ENCODE measurements around the gene USB1. TPM values are rescaled to one million over a fixed set of nuclear protein-coding genes. Genes with fewer than 3 reads are reported as not detected.

USB1 gene
- total and polyA plus RNA-seq, 2 experiments from 2014 or later, result 18.2 to 47.7 TPM

DNA sequence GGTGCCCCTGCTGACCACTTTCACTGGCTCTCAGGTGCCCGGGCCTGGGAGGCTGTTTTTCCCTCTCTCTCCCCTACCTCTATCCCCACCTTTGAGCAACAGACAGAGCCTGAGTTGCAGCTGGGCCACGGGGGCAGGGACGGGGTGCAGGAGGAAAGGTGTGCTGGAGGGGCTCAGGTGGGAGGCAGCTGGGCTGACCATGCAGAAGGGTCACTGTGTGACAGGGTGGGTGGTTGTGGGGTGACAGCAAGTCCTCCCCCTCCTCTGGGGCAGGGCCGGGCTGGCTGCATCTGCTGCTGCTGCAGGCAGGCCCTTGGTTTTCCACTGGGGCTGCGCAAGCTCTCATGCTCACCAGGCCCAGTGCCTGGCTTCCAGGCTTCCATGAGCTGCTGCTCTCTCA, 7.3 kb upstream of the USB1 start:
- H3K36me3 ChIP-seq (replicated peaks; ENCODE audit: insufficient read depth, low read depth), result no peaks in the 10 kb centered on the region
- H3K27me3 ChIP-seq, result no peaks in the 10 kb centered on the region
- H3K4me1 ChIP-seq (ENCODE audit: insufficient read depth), result peaks cover 7% of the 10 kb centered on the region
- H3K4me2 ChIP-seq, result no peak overlapping the region
- no peak for DNase-seq (ENCODE audit: low spot score)
- no peaks in the 10 kb centered on the region for H3K9me2 ChIP-seq (replicated peaks; ENCODE audit: insufficient read depth)
- no peak overlapping the region for H2AFZ ChIP-seq
- no peaks in the 10 kb centered on the region for H3K9me3 ChIP-seq (ENCODE audit: low read depth)
- peaks cover 8% of the 10 kb centered on the region for H3K79me2 ChIP-seq
- no peak for TF ChIP-seq EZH2phosphoT487 (IDR thresholded peaks at IDR 0.05; ENCODE audit: low read depth, severe bottlenecking, unreplicated experiment)
- TF ChIP-seq, protein P1, sequence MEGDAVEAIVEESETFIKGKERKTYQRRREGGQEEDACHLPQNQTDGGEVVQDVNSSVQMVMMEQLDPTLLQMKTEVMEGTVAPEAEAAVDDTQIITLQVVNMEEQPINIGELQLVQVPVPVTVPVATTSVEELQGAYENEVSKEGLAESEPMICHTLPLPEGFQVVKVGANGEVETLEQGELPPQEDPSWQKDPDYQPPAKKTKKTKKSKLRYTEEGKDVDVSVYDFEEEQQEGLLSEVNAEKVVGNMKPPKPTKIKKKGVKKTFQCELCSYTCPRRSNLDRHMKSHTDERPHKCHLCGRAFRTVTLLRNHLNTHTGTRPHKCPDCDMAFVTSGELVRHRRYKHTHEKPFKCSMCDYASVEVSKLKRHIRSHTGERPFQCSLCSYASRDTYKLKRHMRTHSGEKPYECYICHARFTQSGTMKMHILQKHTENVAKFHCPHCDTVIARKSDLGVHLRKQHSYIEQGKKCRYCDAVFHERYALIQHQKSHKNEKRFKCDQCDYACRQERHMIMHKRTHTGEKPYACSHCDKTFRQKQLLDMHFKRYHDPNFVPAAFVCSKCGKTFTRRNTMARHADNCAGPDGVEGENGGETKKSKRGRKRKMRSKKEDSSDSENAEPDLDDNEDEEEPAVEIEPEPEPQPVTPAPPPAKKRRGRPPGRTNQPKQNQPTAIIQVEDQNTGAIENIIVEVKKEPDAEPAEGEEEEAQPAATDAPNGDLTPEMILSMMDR (IDR thresholded peaks at IDR 0.05; ENCODE audit: poor library complexity), result no peak
- no peak for TF ChIP-seq EZH2 (IDR thresholded peaks at IDR 0.05; ENCODE audit: borderline replicate concordance)
- peaks cover 5% of the 10 kb centered on the region for H4K20me1 ChIP-seq (ENCODE audit: insufficient read depth, poor library complexity, severe bottlenecking)
- no peak overlapping the region for H3K27ac ChIP-seq
- H3K4me3 ChIP-seq, result no peak overlapping the region
- 97% methylated on average over 5 of the region's 5 CpGs for WGBS (ENCODE audit: low lambda C conversion rate, missing lambda C conversion rate)

DNA sequence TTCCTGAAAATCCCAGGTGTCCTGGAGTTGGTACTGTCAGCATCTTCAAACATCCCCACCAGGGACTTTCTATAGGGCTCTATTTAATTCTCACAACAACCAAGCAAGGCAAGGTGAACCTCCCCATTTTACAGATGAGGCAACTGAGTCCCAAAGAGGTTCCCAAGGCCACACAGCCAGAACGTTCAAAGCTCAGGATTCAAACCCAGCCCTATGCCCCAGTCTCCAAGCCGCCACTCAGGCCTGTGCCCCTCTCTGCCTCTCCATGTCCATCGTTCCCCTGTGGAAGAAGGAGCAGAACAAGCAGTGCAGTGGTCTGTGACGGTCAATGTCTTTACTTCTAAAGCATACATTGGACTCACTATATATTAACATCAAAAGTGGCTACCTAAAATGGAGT, 6.8 kb upstream of the USB1 start:
- Histone ChIP-seq H3K27me3 (no peaks in the 10 kb centered on the region), H3K4me1 (ENCODE audit: insufficient read depth) (peaks cover 12% of the 10 kb centered on the region), H4K20me1 (ENCODE audit: insufficient read depth, poor library complexity, severe bottlenecking) (peaks cover 7% of the 10 kb centered on the region), H3K4me2 (no peak overlapping the region), H3K79me2 (peaks cover 11% of the 10 kb centered on the region), H3K9me3 (ENCODE audit: low read depth) (no peaks in the 10 kb centered on the region), H3K27ac (no peak overlapping the region), H2AFZ (no peak overlapping the region), H3K9me2 (replicated peaks; ENCODE audit: insufficient read depth) (no peaks in the 10 kb centered on the region), H3K4me3 (no peak overlapping the region), H3K36me3 (replicated peaks; ENCODE audit: insufficient read depth, low read depth) (no peaks in the 10 kb centered on the region)
- TF ChIP-seq EZH2 (IDR thresholded peaks at IDR 0.05; ENCODE audit: borderline replicate concordance) (no peak), EZH2phosphoT487 (IDR thresholded peaks at IDR 0.05; ENCODE audit: low read depth, severe bottlenecking, unreplicated experiment) (no peak)
- TF ChIP-seq, protein P1 (IDR thresholded peaks at IDR 0.05; ENCODE audit: poor library complexity), result no peak
- DNase-seq (ENCODE audit: low spot score), result no peak
- WGBS (ENCODE audit: low lambda C conversion rate, missing lambda C conversion rate), result 98% methylated on average over 4 of the region's 4 CpGs

DNA sequence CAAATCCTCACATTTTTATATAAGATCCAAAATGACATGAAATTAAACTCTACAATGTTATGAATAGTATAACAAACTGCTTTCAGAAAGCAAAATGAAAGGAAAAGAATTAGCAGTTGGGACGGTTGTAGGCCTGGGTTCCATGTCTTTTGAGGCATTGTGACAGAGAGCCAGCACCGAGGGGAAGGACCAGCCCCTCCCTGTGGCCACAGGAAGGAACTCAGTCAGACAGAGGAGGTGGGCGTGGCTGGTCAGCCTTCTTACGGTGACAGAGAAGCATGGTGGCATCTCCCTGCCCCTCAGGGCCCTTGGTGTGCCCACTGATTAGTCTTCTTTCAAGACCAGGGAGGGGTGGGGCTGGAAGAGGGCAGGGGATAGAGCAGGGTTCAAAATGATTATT, 6.4 kb upstream of the USB1 start:
- WGBS (ENCODE audit: low lambda C conversion rate, missing lambda C conversion rate), result 37% methylated on average over 4 of the region's 4 CpGs
- no peak overlapping the region for H3K4me2 ChIP-seq
- no peak overlapping the region for H3K4me3 ChIP-seq
- no peaks in the 10 kb centered on the region for H3K9me3 ChIP-seq (ENCODE audit: low read depth)
- no peaks in the 10 kb centered on the region for H3K9me2 ChIP-seq (replicated peaks; ENCODE audit: insufficient read depth)
- peaks cover 11% of the 10 kb centered on the region for H3K79me2 ChIP-seq
- H2AFZ ChIP-seq, result no peak overlapping the region
- peaks cover 7% of the 10 kb centered on the region for H4K20me1 ChIP-seq (ENCODE audit: insufficient read depth, poor library complexity, severe bottlenecking)
- H3K27me3 ChIP-seq, result no peaks in the 10 kb centered on the region
- no peak overlapping the region for H3K27ac ChIP-seq
- peak; percentile 62 for DNase-seq (ENCODE audit: low spot score)
- peaks cover 16% of the 10 kb centered on the region for H3K4me1 ChIP-seq (ENCODE audit: insufficient read depth)
- TF ChIP-seq EZH2phosphoT487 (IDR thresholded peaks at IDR 0.05; ENCODE audit: low read depth, severe bottlenecking, unreplicated experiment), result no peak
- TF ChIP-seq, protein P1 (IDR thresholded peaks at IDR 0.05; ENCODE audit: poor library complexity), result peak; percentile 29
- H3K36me3 ChIP-seq (replicated peaks; ENCODE audit: insufficient read depth, low read depth), result no peaks in the 10 kb centered on the region
